Gastrocnemius medialis (tissue), 4 donors: Measurements from ENCODE around the gene WDR77. TPM values are rescaled to one million over a fixed set of nuclear protein-coding genes. Genes with fewer than 3 reads are reported as not detected.

ENCODE experiments used
- ATAC-seq, 2 donors: fragments of 150-250 bp; one replicate each; pipeline ENCODE4 v1.9.1; 2016
- DNase-seq, 2 donors: peaks; one replicate each; pipeline ENCODE4 v3.0.0-alpha.2; 2019
- H3K27ac ChIP-seq, 4 donors: fragments of 200-600 bp; sonication (generic); 1 replicate in 1 of 4; 2 replicates in 3 of 4; pipeline ENCODE4 v1.5.1; 2016 to 2018; ENCODE audit warnings: mild to moderate bottlenecking in 2 of 4, moderate library complexity in 1 of 4
- H3K27me3 ChIP-seq, 3 donors: fragments of 200-600 bp; sonication (generic) in 2 of 3; 1 replicate in 1 of 3; 2 replicates in 2 of 3; pipeline versions ENCODE4 v1.5.1 to v1.6.0; 2016 to 2019; ENCODE audit warnings: mild to moderate bottlenecking in 1 of 3, moderate library complexity in 1 of 3
- H3K36me3 ChIP-seq, 2 donors: fragments of 200-600 bp; sonication (generic) in 1 of 2; one replicate each; pipeline ENCODE4 v1.5.1; 2017 to 2018
- H3K4me1 ChIP-seq, 2 donors: fragments of 200-600 bp; sonication (generic) in 1 of 2; one replicate each; pipeline ENCODE4 v1.5.1; 2016 to 2017; ENCODE audit warnings: mild to moderate bottlenecking in 2 of 2
- H3K4me3 ChIP-seq, 4 donors: fragments of 200-600 bp; sonication (generic) in 3 of 4; 1 replicate in 1 of 4; 2 replicates in 3 of 4; pipeline ENCODE4 v1.5.1; 2016 to 2019; ENCODE audit warnings: mild to moderate bottlenecking in 2 of 4
- H3K9me3 ChIP-seq, 3 donors: fragments of 200-600 bp; sonication (generic) in 2 of 3; 1 replicate in 1 of 3; 2 replicates in 2 of 3; pipeline ENCODE4 v1.5.1; 2016 to 2019
- POLR2A ChIP-seq, 2 donors: fragments of 450-650 bp; IDR thresholded peaks; one replicate each; pipeline ENCODE4 v1.6.1; 2017; ENCODE audit warnings: antibody characterized with exemption in 2 of 2, mild to moderate bottlenecking in 2 of 2, moderate library complexity in 2 of 2
- in situ Hi-C, 4 donors: fragments of 200-750 bp; cut with MboI; loops; one replicate each; pipeline versions ENCODE4 v1.15.0 to v1.8.0; 2017; ENCODE audit warnings: low sequenced_read_pairs in 4 of 4
- intact Hi-C: fragments of 100-400 bp; cut with DNase I; formaldehyde crosslinking; loops from one replicate; pipeline ENCODE4 v1.15.1; 2023; ENCODE audit warnings: low total_unique reads
- total RNA-seq, 4 donors: library from RNA; depleted of rRNA; stranded (reverse); fragments of >200 nt; gene quantifications; one replicate each; pipeline versions ENCODE4 v1.1.0 to v1.2.3, GENCODE V29; 2016
- TF ChIP-seq, protein P1 (sequence below), 5 experiments: fragments of 450-650 bp in 3 of 5; fragments of 200-600 bp in 2 of 5; sonication (generic) in 2 of 5; IDR thresholded peaks in 4 of 5; conservative IDR thresholded peaks in 1 of 5; 1 replicate in 4 of 5; 2 replicates in 1 of 5; pipeline ENCODE4 v1.5.1; 2016 to 2019; ENCODE audit warnings: antibody characterized with exemption in 5 of 5, mild to moderate bottlenecking in 3 of 5, moderate library complexity in 3 of 5

Gene WDR77
- total RNA-seq, 4 donors from 2014 or later: 53.3 to 59.2 (median 56.7) TPM

DNA sequence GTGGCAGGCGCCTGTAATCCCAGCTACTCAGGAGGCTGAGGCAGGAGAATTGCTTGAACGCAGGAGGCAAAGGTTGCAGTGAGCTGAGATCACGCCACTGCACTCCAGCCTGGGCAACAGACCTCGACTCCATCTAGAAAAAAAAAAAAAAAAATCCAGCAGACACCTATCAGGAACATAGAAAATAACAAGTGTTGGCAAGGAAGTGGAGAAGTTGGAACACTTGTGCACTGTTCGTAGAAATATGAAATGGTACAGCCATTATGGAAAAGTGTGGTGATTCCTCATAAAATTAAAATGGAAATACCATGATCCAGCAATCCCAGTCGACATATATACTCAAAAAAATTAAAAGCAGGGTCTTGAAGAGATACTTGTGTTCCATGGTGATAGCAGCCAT is 12.7 kb upstream of the WDR77 start:
- ATAC-seq: no peak
- H3K4me1 ChIP-seq: no peaks in the 10 kb centered on the region
- H3K4me3 ChIP-seq: no peak overlapping the region
- DNase-seq: no peak
- in situ Hi-C loops: no loop called here
- H3K27me3 ChIP-seq: no peaks in the 10 kb centered on the region
- no peaks in the 10 kb centered on the region for H3K9me3 ChIP-seq
- intact Hi-C loops: no loop called here
- H3K36me3 ChIP-seq: peaks cover 0 to 77% of the 10 kb centered on the region in 2 donors
- no peak for TF ChIP-seq POLR2A (IDR thresholded peaks at IDR 0.05)
- TF ChIP-seq, protein P1, sequence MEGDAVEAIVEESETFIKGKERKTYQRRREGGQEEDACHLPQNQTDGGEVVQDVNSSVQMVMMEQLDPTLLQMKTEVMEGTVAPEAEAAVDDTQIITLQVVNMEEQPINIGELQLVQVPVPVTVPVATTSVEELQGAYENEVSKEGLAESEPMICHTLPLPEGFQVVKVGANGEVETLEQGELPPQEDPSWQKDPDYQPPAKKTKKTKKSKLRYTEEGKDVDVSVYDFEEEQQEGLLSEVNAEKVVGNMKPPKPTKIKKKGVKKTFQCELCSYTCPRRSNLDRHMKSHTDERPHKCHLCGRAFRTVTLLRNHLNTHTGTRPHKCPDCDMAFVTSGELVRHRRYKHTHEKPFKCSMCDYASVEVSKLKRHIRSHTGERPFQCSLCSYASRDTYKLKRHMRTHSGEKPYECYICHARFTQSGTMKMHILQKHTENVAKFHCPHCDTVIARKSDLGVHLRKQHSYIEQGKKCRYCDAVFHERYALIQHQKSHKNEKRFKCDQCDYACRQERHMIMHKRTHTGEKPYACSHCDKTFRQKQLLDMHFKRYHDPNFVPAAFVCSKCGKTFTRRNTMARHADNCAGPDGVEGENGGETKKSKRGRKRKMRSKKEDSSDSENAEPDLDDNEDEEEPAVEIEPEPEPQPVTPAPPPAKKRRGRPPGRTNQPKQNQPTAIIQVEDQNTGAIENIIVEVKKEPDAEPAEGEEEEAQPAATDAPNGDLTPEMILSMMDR (IDR thresholded peaks at IDR 0.05 in 4 of 5, conservative IDR thresholded peaks at IDR 0.05 in 1 of 5): no peak
- no peak overlapping the region for H3K27ac ChIP-seq

DNA sequence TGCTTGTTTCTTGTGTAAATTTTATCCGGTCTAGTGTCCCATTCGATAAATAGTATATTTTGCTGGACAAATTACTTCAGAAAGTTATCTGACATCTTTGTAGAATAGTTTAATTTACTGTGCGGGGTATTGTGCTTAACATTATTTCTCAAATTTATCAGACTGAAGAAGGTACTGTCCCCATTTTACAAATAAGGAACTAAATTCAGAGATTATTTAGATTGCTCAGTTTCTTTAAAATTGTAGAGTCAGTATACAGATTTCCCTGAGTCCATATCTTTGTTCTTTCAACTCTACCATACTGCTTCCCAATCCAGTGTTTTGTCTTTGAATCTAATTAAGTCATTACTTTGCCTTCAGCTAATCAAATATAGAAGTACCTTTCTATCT is 6.6 kb upstream of the WDR77 start:
- H3K4me1 ChIP-seq: peaks cover 34 to 40% of the 10 kb centered on the region in 2 donors
- H3K36me3 ChIP-seq: peaks cover 0 to 72% of the 10 kb centered on the region in 2 donors
- no peak overlapping the region for H3K4me3 ChIP-seq
- no peak for DNase-seq
- H3K27me3 ChIP-seq: no peaks in the 10 kb centered on the region
- H3K27ac ChIP-seq: peak overlapping the region in 1 of 4 donors; percentile 0
- TF ChIP-seq POLR2A (IDR thresholded peaks at IDR 0.05): no peak
- TF ChIP-seq, protein P1 (IDR thresholded peaks at IDR 0.05 in 4 of 5, conservative IDR thresholded peaks at IDR 0.05 in 1 of 5): no peak
- ATAC-seq: no peak
- in situ Hi-C loops: no loop called here
- no peaks in the 10 kb centered on the region for H3K9me3 ChIP-seq
- intact Hi-C loops: no loop called here

DNA sequence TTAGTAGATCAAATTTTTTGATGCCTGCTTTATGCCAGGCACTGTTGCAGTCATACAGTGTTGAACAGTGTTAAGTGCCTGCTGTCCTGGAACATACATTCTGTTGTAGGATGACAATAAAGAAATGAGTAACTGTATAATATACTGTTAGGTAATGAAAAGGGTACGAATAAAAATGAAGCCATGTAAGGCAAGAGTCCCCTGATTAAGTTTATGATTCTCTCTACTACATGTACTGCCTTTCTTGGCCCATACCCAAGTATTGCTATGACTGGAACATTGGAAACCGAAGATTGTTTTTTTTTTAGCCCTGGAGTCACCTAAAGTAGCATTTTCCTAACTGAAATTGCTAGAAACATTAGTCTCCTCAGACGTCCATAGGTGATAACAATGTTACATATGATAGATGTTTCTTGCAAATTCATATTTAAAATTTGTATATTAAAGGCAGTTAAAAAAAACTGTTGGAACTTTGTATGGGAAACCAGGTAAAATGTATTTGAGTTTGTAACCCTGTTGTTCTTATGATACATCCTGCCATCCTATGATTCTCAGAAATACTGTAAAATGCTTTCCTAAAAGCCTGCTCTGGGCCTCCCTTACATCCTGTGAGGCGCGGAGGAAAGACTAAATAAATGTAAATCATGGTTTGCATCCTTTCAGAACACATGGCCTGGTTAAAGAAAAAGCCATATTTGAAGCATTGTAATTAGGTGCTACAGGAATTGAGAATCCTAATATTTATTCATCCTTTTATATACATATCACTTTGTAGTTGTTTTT is 6.0 kb upstream of the WDR77 start:
- no peak for ATAC-seq
- intact Hi-C loops: no loop called here
- peaks cover 40 to 46% of the 10 kb centered on the region in 2 donors for H3K4me1 ChIP-seq

DNA sequence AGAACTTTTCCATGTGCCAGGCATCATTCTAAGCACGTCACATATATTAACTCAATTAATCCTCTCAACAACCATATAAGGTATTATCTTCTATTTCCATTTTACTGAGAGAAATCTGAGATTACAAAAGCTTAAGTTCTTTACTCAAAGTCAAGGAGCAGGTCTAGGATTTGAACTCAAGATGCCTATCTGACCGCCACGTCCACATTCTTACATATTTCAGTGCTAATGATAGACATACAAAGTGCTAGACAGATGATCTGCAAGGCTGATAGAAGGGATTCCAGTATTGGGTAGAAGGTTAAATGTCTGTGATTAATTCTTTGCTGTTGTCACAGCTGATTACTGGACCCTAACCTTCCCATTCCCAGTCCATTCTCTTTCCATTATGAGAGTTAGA is 4.7 kb upstream of the WDR77 start:
- in situ Hi-C loops (no loop called here), intact Hi-C loops (no loop called here)
- H3K9me3 ChIP-seq: no peaks in the 10 kb centered on the region
- H3K27ac ChIP-seq: no peak overlapping the region
- H3K4me1 ChIP-seq: peaks cover 42 to 48% of the 10 kb centered on the region in 2 donors
- H3K36me3 ChIP-seq: peaks cover 0 to 53% of the 10 kb centered on the region in 2 donors
- TF ChIP-seq, protein P1 (IDR thresholded peaks at IDR 0.05 in 4 of 5, conservative IDR thresholded peaks at IDR 0.05 in 1 of 5): no peak
- no peak for TF ChIP-seq POLR2A (IDR thresholded peaks at IDR 0.05)
- no peak overlapping the region for H3K4me3 ChIP-seq
- no peaks in the 10 kb centered on the region for H3K27me3 ChIP-seq
- ATAC-seq: no peak
- DNase-seq: no peak

More for the DNA sequence above, 6.0 kb upstream of the WDR77 start:
- TF ChIP-seq POLR2A (IDR thresholded peaks at IDR 0.05): no peak
- TF ChIP-seq, protein P1 (IDR thresholded peaks at IDR 0.05 in 4 of 5, conservative IDR thresholded peaks at IDR 0.05 in 1 of 5): no peak
- Histone ChIP-seq H3K27me3 (no peaks in the 10 kb centered on the region), H3K27ac (peak overlapping the region in 1 of 4 donors; percentile 0), H3K4me3 (no peak overlapping the region), H3K9me3 (no peaks in the 10 kb centered on the region), H3K36me3 (peaks cover 0 to 67% of the 10 kb centered on the region in 2 donors)
- no peak for DNase-seq
- in situ Hi-C loops: no loop called here
